GM12874 (cell line): ENCODE results near the gene CLK4.

Experiments
- CTCF ChIP-seq: IDR thresholded peaks from 2 replicates; pipeline ENCODE4 v1.5.1; 2011; ENCODE audit warnings: low read depth, mild to moderate bottlenecking, control low read depth, low read length, moderate library complexity; ENCODE audit not compliant: insufficient read depth

The CLK4 gene

GRCh38 chr5:178632285-178632684 is 5.4 kb upstream of the CLK4 start:
- no peak for TF ChIP-seq CTCF

DNA sequence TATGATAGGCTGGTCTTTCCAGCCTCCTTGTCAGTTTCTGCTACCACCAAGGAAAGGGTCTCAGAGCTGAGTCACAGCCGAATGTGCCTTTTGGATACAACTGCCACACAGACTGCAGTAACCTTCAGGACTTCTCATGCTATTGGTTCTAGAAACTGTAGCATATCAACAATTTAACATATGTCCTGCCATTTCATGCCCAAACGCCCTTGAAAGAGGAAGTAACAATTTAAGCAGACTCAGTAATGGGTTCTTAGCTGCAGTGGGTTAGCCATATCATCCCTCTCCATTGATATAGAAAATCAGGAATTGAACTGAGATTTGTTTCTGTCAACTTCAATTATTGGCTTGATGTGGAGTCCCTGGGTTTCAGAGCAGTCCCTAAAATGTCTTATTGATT is 4.1 kb upstream of the CLK4 start:
- no peak for TF ChIP-seq CTCF

DNA sequence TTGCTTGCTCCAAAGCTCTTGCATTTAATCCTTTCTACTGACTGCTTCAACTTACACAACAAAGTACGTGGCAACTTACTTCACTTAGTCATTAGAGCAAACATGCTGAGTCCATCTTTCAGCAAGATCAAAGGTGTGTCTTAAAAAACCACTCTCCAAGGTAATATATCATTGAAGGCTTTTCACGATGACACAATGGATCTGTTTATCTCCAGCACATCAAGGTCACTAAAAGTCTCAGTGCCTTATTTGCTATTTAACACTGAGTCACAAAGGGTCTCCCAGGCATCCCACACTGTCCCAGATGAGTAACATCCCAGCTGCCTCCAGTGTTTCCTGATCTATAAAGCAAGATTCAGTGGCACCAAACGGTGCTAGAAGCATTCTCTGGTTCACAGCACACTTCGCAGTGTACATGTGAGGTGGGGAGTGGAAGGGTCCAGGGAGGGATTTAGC is 3.7 kb upstream of the CLK4 start:
- no peak for TF ChIP-seq CTCF

- TF ChIP-seq CTCF: no peak
Observed at GRCh38 chr5:178627259-178627598, 379 bp upstream of the CLK4 start.

DNA sequence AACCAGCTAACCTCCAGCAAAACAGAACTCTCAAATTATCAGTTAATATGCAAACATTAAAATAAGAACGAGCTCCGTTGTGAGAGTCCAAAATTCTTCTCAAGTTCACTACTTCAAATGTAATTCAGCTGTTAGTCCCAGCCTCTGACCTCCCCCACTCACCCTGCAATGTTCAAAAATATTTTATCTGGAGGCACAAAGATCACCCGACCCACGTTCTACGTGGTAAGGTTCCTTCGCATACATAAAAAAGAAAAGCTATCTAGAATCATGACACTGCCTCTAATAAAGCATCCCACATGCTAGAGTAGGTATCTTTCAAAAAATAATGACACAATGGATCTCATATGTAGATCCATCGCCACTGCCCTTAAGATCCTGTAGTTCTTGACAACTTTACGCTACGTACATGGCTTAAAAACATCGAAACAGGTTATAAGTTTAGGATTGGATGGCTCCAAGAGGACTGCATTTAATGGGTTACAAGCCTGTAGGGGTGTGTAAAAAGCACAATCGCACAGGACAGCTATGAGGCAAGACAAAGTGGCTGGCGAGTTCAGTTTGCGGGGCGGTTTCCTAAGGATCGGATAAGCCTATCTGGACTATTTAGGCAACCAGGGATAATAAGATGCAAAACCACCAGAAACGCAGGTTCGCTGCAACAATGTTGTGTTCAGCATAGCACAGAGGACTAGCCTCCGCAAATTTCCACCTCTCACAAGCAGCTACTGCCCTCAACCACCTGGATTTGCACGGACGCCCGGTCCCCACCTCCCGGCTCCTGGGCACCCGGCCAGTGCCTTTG is 969 bp downstream of the CLK4 start:
- TF ChIP-seq CTCF: no peak

DNA sequence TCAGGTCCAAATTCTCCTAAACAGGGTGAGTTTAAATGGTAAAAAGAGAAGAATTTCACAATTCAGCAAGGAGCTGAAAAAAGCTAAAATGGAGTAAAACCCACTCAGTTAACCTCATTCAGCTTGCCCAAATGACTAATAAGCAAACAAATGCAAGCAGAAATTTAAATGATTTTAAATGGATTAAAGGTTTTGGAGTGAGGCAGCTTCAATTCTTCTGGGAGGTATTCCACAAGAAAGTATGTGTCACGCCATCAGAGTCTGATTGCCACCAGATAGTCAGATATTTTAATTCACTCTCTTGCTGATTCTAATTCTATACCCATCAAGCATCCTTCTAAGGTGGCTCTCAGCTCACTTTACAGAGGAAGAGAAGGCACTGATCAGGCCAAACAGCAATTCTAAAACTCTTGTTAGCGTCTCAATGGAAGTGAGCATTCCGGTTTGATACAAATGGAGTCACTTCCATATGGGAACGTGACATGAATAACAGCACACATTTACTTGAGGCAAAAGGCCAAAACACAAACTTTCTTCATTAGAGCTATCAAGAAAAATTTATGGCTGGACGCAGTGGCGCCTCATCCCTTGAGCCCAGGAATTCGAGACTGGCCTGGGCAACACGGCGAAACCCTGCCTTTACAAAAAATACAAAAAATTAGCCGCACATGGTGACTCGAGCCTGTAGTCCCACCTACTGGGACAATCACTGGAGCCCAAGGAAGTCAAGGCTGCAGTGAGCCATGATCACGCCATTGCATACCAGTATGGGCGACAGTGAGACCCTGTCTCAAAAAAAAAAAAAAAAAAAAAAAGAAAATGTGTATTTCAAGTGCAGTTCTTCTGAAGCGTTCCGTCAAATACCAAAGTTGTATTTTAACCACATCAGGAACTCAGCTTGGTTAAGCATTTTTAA is 2.0 kb downstream of the CLK4 start:
- no peak for TF ChIP-seq CTCF

DNA sequence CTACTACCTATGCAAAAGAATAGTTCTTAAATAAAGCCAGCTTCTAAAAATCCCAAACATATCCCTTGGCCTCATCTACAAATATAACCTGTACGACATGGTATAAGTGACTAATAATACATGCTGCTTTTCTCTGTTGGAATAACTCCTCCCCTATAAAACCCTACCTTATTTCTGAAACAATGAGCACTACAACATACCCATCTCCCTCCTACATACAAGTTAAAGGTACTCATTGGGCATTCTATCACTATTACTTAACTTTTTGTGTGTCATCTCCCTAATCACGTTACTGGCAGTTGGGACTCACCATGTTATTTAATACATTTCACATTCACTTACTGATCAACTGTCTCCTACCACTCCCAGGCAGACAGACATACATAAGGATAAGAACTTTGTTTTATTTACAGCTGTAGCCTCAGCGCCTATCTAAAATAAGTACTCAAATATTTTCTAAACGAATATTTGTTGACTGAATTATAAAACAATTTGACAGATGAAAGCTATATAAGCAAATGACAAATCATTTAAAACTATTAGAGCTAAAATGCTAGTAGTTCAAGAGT is 4.1 kb downstream of the CLK4 start:
- TF ChIP-seq CTCF: no peak
